OCI-LY1 (cell line): Measurements from ENCODE around the gene LRRC55.

Experiments
- H2AFZ ChIP-seq: fragments of 200-600 bp; sonication (generic), shearing (Covaris generic); 2 replicates; pipeline ENCODE4 v1.6.0; 2014; ENCODE audit warnings: antibody characterized with exemption, mild to moderate bottlenecking, low read length
- H3F3A ChIP-seq: fragments of 200-600 bp; sonication (generic), shearing (Covaris generic); 2 replicates; pipeline ENCODE4 v1.6.0; 2014; ENCODE audit warnings: mild to moderate bottlenecking, antibody characterized with exemption, low read length, moderate library complexity; ENCODE audit not compliant: insufficient read depth
- H3K27ac ChIP-seq: fragments of 200-600 bp; sonication (generic); 2 replicates; pipeline ENCODE4 v1.5.1; 2014; ENCODE audit warnings: low read length, mixed run types, mild to moderate bottlenecking, low read depth; ENCODE audit not compliant: poor library complexity, severe bottlenecking
- H3K27me3 ChIP-seq: fragments of 200-600 bp; sonication (generic); 2 replicates; pipeline ENCODE4 v1.6.0; 2014; ENCODE audit warnings: antibody characterized with exemption, mild to moderate bottlenecking, low read length, moderate library complexity; ENCODE audit not compliant: insufficient read depth
- H3K36me3 ChIP-seq: fragments of 200-600 bp; sonication (generic); 2 replicates; pipeline ENCODE4 v1.6.1; 2014; ENCODE audit warnings: mild to moderate bottlenecking, antibody characterized with exemption, low read length, moderate library complexity, mixed read lengths; ENCODE audit not compliant: insufficient read depth
- H3K4me1 ChIP-seq: fragments of 200-600 bp; sonication (generic); 2 replicates; pipeline ENCODE4 v1.5.1; 2014; ENCODE audit warnings: mild to moderate bottlenecking, low read length, moderate library complexity; ENCODE audit not compliant: insufficient read depth, severe bottlenecking
- H3K4me2 ChIP-seq: fragments of 200-600 bp; sonication (generic), shearing (Covaris generic); 2 replicates; pipeline ENCODE4 v1.6.1; 2014; ENCODE audit warnings: low read length
- H3K4me3 ChIP-seq: fragments of 200-600 bp; sonication (generic); 2 replicates; pipeline ENCODE4 v1.5.1; 2014; ENCODE audit warnings: low read length, low read depth, mild to moderate bottlenecking, mixed read lengths; ENCODE audit not compliant: poor library complexity, severe bottlenecking
- H3K79me2 ChIP-seq: fragments of 200-600 bp; shearing (Covaris generic); 2 replicates; pipeline ENCODE4 v1.6.1; 2016; ENCODE audit warnings: mixed run types, low read length, mixed read lengths; ENCODE audit not compliant: insufficient read depth
- H3K9ac ChIP-seq: fragments of 200-600 bp; sonication (generic), shearing (Covaris generic); 2 replicates; pipeline ENCODE4 v1.6.1; 2014; ENCODE audit warnings: mild to moderate bottlenecking, low read length, mixed read lengths
- H3K9me2 ChIP-seq: fragments of 200-600 bp; sonication (generic), shearing (Covaris generic); 2 replicates; pipeline ENCODE4 v1.6.1; 2014; ENCODE audit warnings: low read depth, mild to moderate bottlenecking, low read length, mixed read lengths
- H3K9me3 ChIP-seq: fragments of 200-600 bp; shearing (Covaris generic); 2 replicates; pipeline ENCODE4 v1.6.1; 2014; ENCODE audit warnings: low read length, mixed read lengths
- H4K20me1 ChIP-seq: fragments of 200-600 bp; sonication (generic), shearing (Covaris generic); 2 replicates; pipeline ENCODE4 v1.6.0; 2016; ENCODE audit warnings: mild to moderate bottlenecking, low read length; ENCODE audit not compliant: insufficient read depth
- EZH2 ChIP-seq: fragments of 200-600 bp; sonication (generic), shearing (Covaris generic); IDR thresholded peaks from 2 replicates; pipeline ENCODE4 v1.8.0; 2017; ENCODE audit warnings: borderline replicate concordance, mixed run types, mild to moderate bottlenecking, antibody characterized with exemption, low read length, moderate library complexity, mixed read lengths
- TF ChIP-seq, protein P1 (sequence below): fragments of 200-600 bp; sonication (generic), shearing (Covaris generic); IDR thresholded peaks from 2 replicates; pipeline ENCODE4 v1.5.1; 2017; ENCODE audit warnings: mild to moderate bottlenecking, antibody characterized with exemption, low read length, moderate library complexity, mixed read lengths

Gene LRRC55

GRCh38 chr11:57199330-57199729 lies 17.6 kb downstream of the LRRC55 start:
- Histone ChIP-seq H3K9me3 (no peaks in the 10 kb centered on the region), H3K9me2 (no peaks in the 10 kb centered on the region), H3K9ac (no peak overlapping the region), H3K27me3 (no peaks in the 10 kb centered on the region), H3K4me1 (no peaks in the 10 kb centered on the region), H3K79me2 (no peaks in the 10 kb centered on the region), H3K27ac (no peak overlapping the region), H2AFZ (no peak overlapping the region), H3K4me3 (no peak overlapping the region), H3K4me2 (no peak overlapping the region), H4K20me1 (no peaks in the 10 kb centered on the region), H3F3A (no peaks in the 10 kb centered on the region), H3K36me3 (no peaks in the 10 kb centered on the region)
- no peak for TF ChIP-seq EZH2
- TF ChIP-seq, protein P1, sequence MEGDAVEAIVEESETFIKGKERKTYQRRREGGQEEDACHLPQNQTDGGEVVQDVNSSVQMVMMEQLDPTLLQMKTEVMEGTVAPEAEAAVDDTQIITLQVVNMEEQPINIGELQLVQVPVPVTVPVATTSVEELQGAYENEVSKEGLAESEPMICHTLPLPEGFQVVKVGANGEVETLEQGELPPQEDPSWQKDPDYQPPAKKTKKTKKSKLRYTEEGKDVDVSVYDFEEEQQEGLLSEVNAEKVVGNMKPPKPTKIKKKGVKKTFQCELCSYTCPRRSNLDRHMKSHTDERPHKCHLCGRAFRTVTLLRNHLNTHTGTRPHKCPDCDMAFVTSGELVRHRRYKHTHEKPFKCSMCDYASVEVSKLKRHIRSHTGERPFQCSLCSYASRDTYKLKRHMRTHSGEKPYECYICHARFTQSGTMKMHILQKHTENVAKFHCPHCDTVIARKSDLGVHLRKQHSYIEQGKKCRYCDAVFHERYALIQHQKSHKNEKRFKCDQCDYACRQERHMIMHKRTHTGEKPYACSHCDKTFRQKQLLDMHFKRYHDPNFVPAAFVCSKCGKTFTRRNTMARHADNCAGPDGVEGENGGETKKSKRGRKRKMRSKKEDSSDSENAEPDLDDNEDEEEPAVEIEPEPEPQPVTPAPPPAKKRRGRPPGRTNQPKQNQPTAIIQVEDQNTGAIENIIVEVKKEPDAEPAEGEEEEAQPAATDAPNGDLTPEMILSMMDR: no peak

GRCh38 chr11:57200917-57201316 lies 19.2 kb downstream of the LRRC55 start:
- Histone ChIP-seq H3K9me2 (no peaks in the 10 kb centered on the region), H3K9me3 (no peaks in the 10 kb centered on the region), H3K9ac (no peak overlapping the region), H3K36me3 (no peaks in the 10 kb centered on the region), H2AFZ (no peak overlapping the region), H3K4me3 (no peak overlapping the region), H3K4me2 (no peak overlapping the region), H3F3A (no peaks in the 10 kb centered on the region), H3K4me1 (no peaks in the 10 kb centered on the region), H3K27me3 (no peaks in the 10 kb centered on the region), H4K20me1 (no peaks in the 10 kb centered on the region), H3K79me2 (no peaks in the 10 kb centered on the region), H3K27ac (no peak overlapping the region)
- TF ChIP-seq, protein P1: no peak

DNA sequence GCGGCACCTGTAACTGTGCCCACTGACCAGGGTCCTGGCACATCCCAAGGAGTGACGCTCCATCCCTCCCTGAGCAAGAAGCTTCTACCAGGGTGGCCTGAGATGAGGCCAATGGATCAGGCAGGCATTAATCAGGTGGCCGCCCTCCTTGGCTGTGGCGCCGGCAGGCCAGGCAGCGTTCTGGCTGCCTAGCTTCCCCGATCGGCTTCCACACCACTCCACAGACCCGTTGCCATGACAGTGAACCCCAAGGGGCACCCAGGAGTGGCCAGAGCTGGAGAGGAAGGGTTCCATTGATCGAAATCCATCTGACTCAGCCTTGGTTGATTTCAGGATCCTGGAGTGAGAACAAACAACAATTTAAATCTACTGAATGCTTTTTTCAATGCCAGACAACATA lies 20.5 kb downstream of the LRRC55 start:
- H3K9ac ChIP-seq: no peak overlapping the region
- H3K79me2 ChIP-seq: no peaks in the 10 kb centered on the region
- H3K9me3 ChIP-seq: no peaks in the 10 kb centered on the region
- H4K20me1 ChIP-seq: no peaks in the 10 kb centered on the region
- no peak overlapping the region for H3K4me2 ChIP-seq
- no peaks in the 10 kb centered on the region for H3K4me1 ChIP-seq
- no peak overlapping the region for H3K27ac ChIP-seq
- H3K27me3 ChIP-seq: no peaks in the 10 kb centered on the region
- H3K4me3 ChIP-seq: no peak overlapping the region
- H3F3A ChIP-seq: no peaks in the 10 kb centered on the region
- H3K9me2 ChIP-seq: no peaks in the 10 kb centered on the region
- no peaks in the 10 kb centered on the region for H3K36me3 ChIP-seq
- H2AFZ ChIP-seq: no peak overlapping the region
- TF ChIP-seq, protein P1: no peak
- TF ChIP-seq EZH2: no peak
